ENCODE results near the gene HS3ST3A1. TPM values are rescaled to one million over a fixed set of nuclear protein-coding genes. Genes with fewer than 3 reads are reported as not detected.

HS3ST3A1 gene
- total and polyA plus RNA-seq, 2 of the 4 experiments (the other 2 are of a cell fraction), result 8.8 to 9.0 TPM

DNA sequence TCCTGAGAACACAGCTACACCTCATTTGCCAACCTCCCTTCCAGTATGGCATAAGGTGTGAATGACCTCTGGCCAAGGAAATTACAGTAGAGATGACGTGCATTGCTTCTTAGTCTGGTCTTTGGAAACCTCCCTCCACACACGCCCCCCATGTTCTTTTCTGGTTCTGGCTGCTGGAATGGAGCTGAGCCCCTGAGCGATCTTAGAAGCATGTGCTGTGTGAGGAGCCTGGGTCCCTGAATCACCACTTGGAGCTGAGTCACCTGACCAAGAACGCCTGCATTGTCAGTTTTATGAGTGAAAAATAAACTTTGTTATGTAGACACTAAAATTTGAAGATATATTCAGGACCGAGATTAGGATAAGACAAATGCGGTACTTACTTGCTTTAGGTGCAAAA is 51.4 kb downstream of the HS3ST3A1 start:
- Histone ChIP-seq H2AK5ac (ENCODE audit: low read depth, low read length) (peak overlapping the region; percentile 64; the same call in 1 of the 2 replicates), H3K18ac (ENCODE audit: low read depth, low read length) (no peak overlapping the region), H3K36me3 (ENCODE audit: control insufficient read depth, insufficient read depth, low read length) (peaks cover 12% of the 10 kb centered on the region), H2BK120ac (ENCODE audit: low read depth, low read length) (no peak overlapping the region), H3K27ac (ENCODE audit: insufficient read depth, low read length) (no peak overlapping the region), H4K5ac (ENCODE audit: low read depth, low read length) (no peak overlapping the region), H3K4ac (ENCODE audit: low read depth, low read length) (peak overlapping the region; percentile 74; the same call in 1 of the 2 replicates), H2BK15ac (ENCODE audit: low read depth, low read length) (0 out of 3 replicates have a peak overlapping the region, but pooled peaks have one; percentile 65), H3K27me3 (ENCODE audit: control insufficient read depth, insufficient read depth, low read length) (no peaks in the 10 kb centered on the region), H3K56ac (ENCODE audit: extremely low read depth, insufficient read depth, low read length) (no peak overlapping the region), H4K91ac (ENCODE audit: insufficient read depth, low read depth, low read length) (no peak overlapping the region), H3K4me3 (ENCODE audit: insufficient read depth, low read depth, low read length) (no peak overlapping the region), H2AFZ (replicated peaks; ENCODE audit: low read length, poor library complexity) (no peak overlapping the region), H3K9ac (ENCODE audit: low read depth, low read length) (no peak overlapping the region), H2AK9ac (replicated peaks; ENCODE audit: low read depth, low read length, poor library complexity) (no peak overlapping the region), H2BK20ac (ENCODE audit: low read depth, low read length) (peak overlapping the region; percentile 52; the same call in 1 of the 2 replicates), H3K9me1 (ENCODE audit: insufficient read depth, low read length) (0 out of 2 replicates have a peak, but pooled peaks cover 3% of the 10 kb centered on the region), H2BK5ac (ENCODE audit: low read depth, low read length, poor library complexity, severe bottlenecking) (no peak overlapping the region), H3K23ac (ENCODE audit: low read depth, low read length) (no peak overlapping the region; the same call in 1 of the 2 replicates), H4K20me1 (ENCODE audit: insufficient read depth, low read length) (no peaks in the 10 kb centered on the region), H3K14ac (replicated peaks; ENCODE audit: low read depth, low read length) (peak overlapping the region; percentile 37), H3K9me3 (ENCODE audit: control insufficient read depth, insufficient read depth, low read length) (peaks cover 4% of the 10 kb centered on the region), H4K8ac (ENCODE audit: low read depth in 2 of 2, low read length in 2 of 2) (no peak overlapping the region), H3K4me2 (ENCODE audit: low read depth, low read length) (no peak overlapping the region), H3K79me1 (ENCODE audit: low read depth in 1 of 2, low read length in 2 of 2) (peaks cover 39 to 78% of the 10 kb centered on the region in 2 experiments), H3K4me1 (ENCODE audit: control insufficient read depth, insufficient read depth, low read length) (no peaks in the 10 kb centered on the region; the same call in 1 of the 2 replicates)
- TF ChIP-seq RAD21 (IDR thresholded peaks at IDR 0.05; ENCODE audit: low read length) (no peak), RFX5 (IDR thresholded peaks at IDR 0.05; ENCODE audit: low read depth, low read length) (no peak), BHLHE40 (IDR thresholded peaks at IDR 0.05; ENCODE audit: low read depth, low read length) (0 out of 2 replicates have a peak, but pooled peaks have one; percentile 38), CEBPB (IDR thresholded peaks at IDR 0.05; ENCODE audit: low read depth, low read length) (no peak), CHD1 (IDR thresholded peaks at IDR 0.05; ENCODE audit: low read depth, low read length) (no peak), FOS (IDR thresholded peaks at IDR 0.05; ENCODE audit: low read depth, low read length) (no peak)
- TF ChIP-seq, protein P1, sequence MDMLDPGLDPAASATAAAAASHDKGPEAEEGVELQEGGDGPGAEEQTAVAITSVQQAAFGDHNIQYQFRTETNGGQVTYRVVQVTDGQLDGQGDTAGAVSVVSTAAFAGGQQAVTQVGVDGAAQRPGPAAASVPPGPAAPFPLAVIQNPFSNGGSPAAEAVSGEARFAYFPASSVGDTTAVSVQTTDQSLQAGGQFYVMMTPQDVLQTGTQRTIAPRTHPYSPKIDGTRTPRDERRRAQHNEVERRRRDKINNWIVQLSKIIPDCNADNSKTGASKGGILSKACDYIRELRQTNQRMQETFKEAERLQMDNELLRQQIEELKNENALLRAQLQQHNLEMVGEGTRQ (IDR thresholded peaks at IDR 0.05; ENCODE audit: low read depth, low read length), result peak; percentile 64; the same call in 1 of the 2 replicates
- CTCF ChIA-PET, result no interaction called here
- BruUV-seq (replicated peaks), result no TSS peak
- intact Hi-C loops (cut with micrococcal nuclease), result no loop called here
- 32% methylated on average over 2 of the region's 6 CpGs; no CpG with 5 or more reads in 1 of the 2 experiments for WGBS, 2 experiments (ENCODE audit: extremely low coverage in 2 of 2, insufficient read length in 1 of 2)
- POLR2A ChIA-PET (ENCODE audit: unreplicated experiment), result no interaction called here
- ATAC-seq (ENCODE audit: low read depth), result peak; percentile 37; the same call in 1 of the 2 replicates
- in situ Hi-C loops (cut with MboI; ENCODE audit: low sequenced_read_pairs), result no loop called here
- dilution Hi-C loops (cut with HindIII; ENCODE audit: low sequenced_read_pairs, unreplicated experiment), result no loop called here
- peak; percentile 67 for DNase-seq
